Neural progenitor cell (in vitro differentiated cells): ENCODE measurements around the gene METTL25B. TPM values are rescaled to one million over a fixed set of nuclear protein-coding genes. Genes with fewer than 3 reads are reported as not detected.

Experiments
- DNase-seq: peaks from one replicate; pipeline ENCODE4 v3.0.0-alpha.2; 2016; ENCODE audit warnings: low spot score
- H2AFZ ChIP-seq: fragments of 200-600 bp; sonication (generic); replicated peaks from 2 replicates; pipeline ENCODE4 v1.6.1; 2016; ENCODE audit warnings: antibody characterized with exemption
- H3F3A ChIP-seq: fragments of 200-600 bp; sonication (generic); 2 replicates; pipeline ENCODE4 v1.6.1; 2016; ENCODE audit warnings: antibody characterized with exemption, low read depth
- H3K27ac ChIP-seq: fragments of 200-600 bp; sonication (generic); 2 replicates; pipeline ENCODE4 v1.5.1; 2016; ENCODE audit warnings: mild to moderate bottlenecking
- H3K27me3 ChIP-seq: fragments of 200-600 bp; sonication (generic); 2 replicates; pipeline ENCODE4 v1.6.1; 2016; ENCODE audit warnings: mild to moderate bottlenecking, moderate library complexity
- H3K36me3 ChIP-seq: fragments of 200-600 bp; sonication (generic); 2 replicates; pipeline ENCODE4 v1.5.1; 2016
- H3K4me1 ChIP-seq: fragments of 200-600 bp; sonication (generic); 2 replicates; pipeline ENCODE4 v1.6.1; 2016; ENCODE audit warnings: mixed run types
- H3K4me2 ChIP-seq: fragments of 200-600 bp; sonication (generic); 2 replicates; pipeline ENCODE4 v1.6.1; 2016
- H3K4me3 ChIP-seq: fragments of 200-600 bp; sonication (generic); 2 replicates; pipeline ENCODE4 v1.5.1; 2016
- H3K79me2 ChIP-seq: fragments of 200-600 bp; sonication (generic); 2 replicates; pipeline ENCODE4 v1.6.1; 2016; ENCODE audit warnings: low read depth
- H3K9ac ChIP-seq: fragments of 200-600 bp; sonication (generic); 2 replicates; pipeline ENCODE4 v1.6.1; 2016
- H3K9me3 ChIP-seq: fragments of 200-600 bp; sonication (generic); 2 replicates; pipeline ENCODE4 v1.5.1; 2016; ENCODE audit warnings: low read depth
- H4K20me1 ChIP-seq: fragments of 200-600 bp; sonication (generic); 2 replicates; pipeline ENCODE4 v1.6.1; 2016; ENCODE audit warnings: low read depth
- H3K27ac Mint-ChIP-seq: 3 replicates; pipeline ENCODE4 v1.8.0; 2021; ENCODE audit warnings: mixed read lengths
- H3K27me3 Mint-ChIP-seq: 2 replicates; pipeline ENCODE4 v1.8.0; 2022; ENCODE audit warnings: low read depth, mild to moderate bottlenecking, inconsistent platforms, moderate library complexity, mixed read lengths; ENCODE audit not compliant: insufficient read depth
- H3K36me3 Mint-ChIP-seq: 3 replicates; pipeline ENCODE4 v1.8.0; 2021; ENCODE audit warnings: mixed read lengths
- H3K4me1 Mint-ChIP-seq: 3 replicates; pipeline ENCODE4 v1.8.0; 2021; ENCODE audit warnings: mixed read lengths
- H3K4me3 Mint-ChIP-seq: 3 replicates; pipeline ENCODE4 v1.8.0; 2021; ENCODE audit warnings: mild to moderate bottlenecking, moderate library complexity, mixed read lengths
- H3K9me3 Mint-ChIP-seq: 3 replicates; pipeline ENCODE4 v1.8.0; 2020; ENCODE audit warnings: mixed read lengths
- CTCF ChIP-seq: fragments of 200-600 bp; sonication (generic); IDR thresholded peaks from 2 replicates; pipeline ENCODE4 v1.5.1; 2017; ENCODE audit warnings: antibody characterized with exemption, mild to moderate bottlenecking
- EZH2 ChIP-seq: fragments of 200-600 bp; sonication (generic); IDR thresholded peaks from 2 replicates; pipeline ENCODE4 v1.6.1; 2017; ENCODE audit warnings: antibody characterized with exemption, mild to moderate bottlenecking, moderate library complexity
- EZH2phosphoT487 ChIP-seq: fragments of 200-600 bp; sonication (generic); IDR thresholded peaks from 2 replicates; pipeline ENCODE4 v1.6.1; 2017; ENCODE audit warnings: antibody characterized with exemption
- total RNA-seq: library from RNA; depleted of rRNA; stranded (reverse); fragments of >200 nt; gene quantifications from 2 replicates; pipeline ENCODE4 v1.2.3, GENCODE V29; 2015; ENCODE audit warnings: low replicate concordance

The METTL25B gene
- total RNA-seq, 1 donor from 2014 or later, result 21.4 TPM

- H3K9me3 ChIP-seq, result no peaks in the 10 kb centered on the region
- DNase-seq, result no peak
- no peak overlapping the region for H3K4me3 Mint-ChIP-seq
- H3K36me3 ChIP-seq, result no peaks in the 10 kb centered on the region
- no peak overlapping the region for H2AFZ ChIP-seq
- H3K4me2 ChIP-seq, result peak overlapping the region; percentile 98
- peaks cover 29% of the 10 kb centered on the region for H3K4me1 ChIP-seq
- H3K27ac ChIP-seq, result no peak overlapping the region
- H3K27ac Mint-ChIP-seq, result peak overlapping the region; percentile 77
- H3K4me1 Mint-ChIP-seq, result peaks cover 13% of the 10 kb centered on the region
- peak overlapping the region; percentile 97 for H3K9ac ChIP-seq
- no peaks in the 10 kb centered on the region for H3K9me3 Mint-ChIP-seq
- peaks cover 76% of the 10 kb centered on the region for H3K79me2 ChIP-seq
- TF ChIP-seq CTCF (no peak), EZH2 (no peak), EZH2phosphoT487 (no peak)
- no peaks in the 10 kb centered on the region for H3K27me3 ChIP-seq
- H3K27me3 Mint-ChIP-seq, result peaks cover 5% of the 10 kb centered on the region
- H3F3A ChIP-seq, result peaks cover 25% of the 10 kb centered on the region
- peaks cover 58% of the 10 kb centered on the region for H4K20me1 ChIP-seq
- peaks cover 19% of the 10 kb centered on the region for H3K36me3 Mint-ChIP-seq
- peak overlapping the region; percentile 100 for H3K4me3 ChIP-seq
These were observed 777 bp upstream of the METTL25B start for GRCh38 chr1:156727492-156727891.

GRCh38 chr1:156728599-156729462 is 562 bp downstream of the METTL25B start, which contains the start of gene ISG20L2:
Gene ISG20L2 (minus strand): TSS chr1:156728766. CDS start chr1:156727652, 1,114 bp downstream.
- no peaks in the 10 kb centered on the region for H3K36me3 ChIP-seq
- peaks cover 63% of the 10 kb centered on the region for H3K79me2 ChIP-seq
- H3K27me3 Mint-ChIP-seq, result peaks cover 5% of the 10 kb centered on the region

GRCh38 chr1:156733989-156734584 is 5.8 kb downstream of the METTL25B start:
- Histone ChIP-seq H4K20me1 (peaks cover 11% of the 10 kb centered on the region), H3K9ac (no peak overlapping the region), H3K9me3 (no peaks in the 10 kb centered on the region), H3K4me3 (no peak overlapping the region), H3F3A (peaks cover 6% of the 10 kb centered on the region), H3K4me1 (peaks cover 6% of the 10 kb centered on the region), H3K79me2 (peaks cover 15% of the 10 kb centered on the region), H3K4me2 (no peak overlapping the region), H3K27ac (no peak overlapping the region), H3K36me3 (no peaks in the 10 kb centered on the region), H2AFZ (no peak overlapping the region), H3K27me3 (no peaks in the 10 kb centered on the region)
- Mint-ChIP-seq H3K4me1 (peaks cover 15% of the 10 kb centered on the region), H3K27me3 (peaks cover under 1% of the 10 kb centered on the region), H3K9me3 (no peaks in the 10 kb centered on the region), H3K36me3 (peaks cover 12% of the 10 kb centered on the region), H3K4me3 (no peak overlapping the region), H3K27ac (no peak overlapping the region)
- TF ChIP-seq EZH2phosphoT487 (no peak), EZH2 (no peak), CTCF (no peak)
- DNase-seq, result no peak

More at GRCh38 chr1:156728599-156729462, 562 bp downstream of the METTL25B start, which contains the start of gene ISG20L2:
- Mint-ChIP-seq H3K36me3 (peaks cover 15% of the 10 kb centered on the region), H3K9me3 (no peaks in the 10 kb centered on the region), H3K4me3 (no peak within 1 kb of the TSS), H3K27ac (peak within 1 kb of the TSS; percentile 90), H3K4me1 (peaks cover 13% of the 10 kb centered on the region)
- peak; percentile 99 for DNase-seq
- Histone ChIP-seq H2AFZ (peak within 1 kb of the TSS; percentile 78), H3K9me3 (no peaks in the 10 kb centered on the region), H3K27me3 (no peaks in the 10 kb centered on the region), H3K27ac (peak within 1 kb of the TSS; percentile 97), H4K20me1 (peaks cover 56% of the 10 kb centered on the region), H3F3A (peaks cover 25% of the 10 kb centered on the region), H3K4me2 (peak within 1 kb of the TSS; percentile 98), H3K4me1 (peaks cover 29% of the 10 kb centered on the region), H3K9ac (peak within 1 kb of the TSS; percentile 97), H3K4me3 (peak within 1 kb of the TSS; percentile 100)
- TF ChIP-seq EZH2 (no peak), CTCF (no peak), EZH2phosphoT487 (no peak)
